Fibroblast of lung (primary cell): ENCODE measurements around the gene TPSD1.

Experiments
- CTCF ChIP-seq, 2 donors: IDR thresholded peaks in 1 of 2; conservative IDR thresholded peaks in 1 of 2; 1 replicate in 1 of 2; 2 replicates in 1 of 2; pipeline ENCODE4 v1.5.1; 2011 to 2012; ENCODE audit warnings: low read length in 2 of 2, control low read depth in 1 of 2, inconsistent platforms in 1 of 2, low read depth in 1 of 2, mild to moderate bottlenecking in 1 of 2
- EZH2 ChIP-seq: IDR thresholded peaks from 2 replicates; pipeline ENCODE4 v1.5.1; 2012; ENCODE audit warnings: low read length, control low read depth, mild to moderate bottlenecking; ENCODE audit errors: missing control alignments

- TF ChIP-seq CTCF (conservative IDR thresholded peaks at IDR 0.05 in 1 of 2, IDR thresholded peaks at IDR 0.05 in 1 of 2; ENCODE audit: low read depth in 1 of 2, low read length in 2 of 2) (no peak), EZH2 (no peak)
Observed at GRCh38 chr16:1283296-1283695, 27.4 kb downstream of the TPSD1 start.
